ENCODE data around the gene GAS6. TPM values are rescaled to one million over a fixed set of nuclear protein-coding genes. Genes with fewer than 3 reads are reported as not detected.

Gene GAS6
- total RNA-seq, 1 donor from 2014 or later, result 42.9 TPM

DNA sequence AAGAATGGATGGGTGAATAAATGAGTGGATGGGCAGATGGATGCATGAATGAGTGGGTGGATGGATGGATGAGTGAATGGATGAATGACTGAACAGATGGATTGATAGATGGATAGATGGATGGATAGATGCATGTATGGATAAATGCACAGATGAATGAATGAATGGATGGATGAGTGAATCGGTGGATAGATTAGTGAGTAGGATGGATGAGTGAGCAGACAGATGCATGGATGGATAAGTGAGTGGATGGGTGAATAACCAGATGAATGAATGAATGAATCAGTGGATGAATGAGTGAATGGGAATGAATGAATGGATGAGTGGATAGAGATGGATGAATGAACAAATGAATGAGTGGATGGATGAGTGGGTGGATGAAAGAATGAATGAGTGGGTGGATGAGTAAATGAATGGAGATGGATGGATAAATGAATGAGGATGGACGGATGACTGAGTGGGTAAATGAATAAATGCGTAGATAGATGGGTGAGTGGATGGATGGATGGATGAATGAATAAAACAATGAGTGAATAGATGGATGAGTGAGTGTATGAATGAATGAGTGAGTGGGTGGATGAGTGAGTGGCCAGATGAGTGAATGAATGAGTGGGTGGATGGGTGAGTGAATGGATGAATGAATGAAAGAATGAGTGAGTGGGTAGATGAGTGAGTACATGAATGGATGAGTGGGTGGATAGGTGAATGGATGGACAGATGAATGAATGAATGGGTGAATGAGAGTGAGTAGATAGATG is 13.0 kb downstream of the GAS6 start:
- no peak for DNase-seq (ENCODE audit: extremely low spot score, unreplicated experiment)
- H3K9me3 Mint-ChIP-seq, result no peaks in the 10 kb centered on the region
- H3K27me3 Mint-ChIP-seq, result no peaks in the 10 kb centered on the region
- no peaks in the 10 kb centered on the region for H3K36me3 Mint-ChIP-seq
- no peak overlapping the region for H3K4me3 Mint-ChIP-seq
- TF ChIP-seq, protein P1, sequence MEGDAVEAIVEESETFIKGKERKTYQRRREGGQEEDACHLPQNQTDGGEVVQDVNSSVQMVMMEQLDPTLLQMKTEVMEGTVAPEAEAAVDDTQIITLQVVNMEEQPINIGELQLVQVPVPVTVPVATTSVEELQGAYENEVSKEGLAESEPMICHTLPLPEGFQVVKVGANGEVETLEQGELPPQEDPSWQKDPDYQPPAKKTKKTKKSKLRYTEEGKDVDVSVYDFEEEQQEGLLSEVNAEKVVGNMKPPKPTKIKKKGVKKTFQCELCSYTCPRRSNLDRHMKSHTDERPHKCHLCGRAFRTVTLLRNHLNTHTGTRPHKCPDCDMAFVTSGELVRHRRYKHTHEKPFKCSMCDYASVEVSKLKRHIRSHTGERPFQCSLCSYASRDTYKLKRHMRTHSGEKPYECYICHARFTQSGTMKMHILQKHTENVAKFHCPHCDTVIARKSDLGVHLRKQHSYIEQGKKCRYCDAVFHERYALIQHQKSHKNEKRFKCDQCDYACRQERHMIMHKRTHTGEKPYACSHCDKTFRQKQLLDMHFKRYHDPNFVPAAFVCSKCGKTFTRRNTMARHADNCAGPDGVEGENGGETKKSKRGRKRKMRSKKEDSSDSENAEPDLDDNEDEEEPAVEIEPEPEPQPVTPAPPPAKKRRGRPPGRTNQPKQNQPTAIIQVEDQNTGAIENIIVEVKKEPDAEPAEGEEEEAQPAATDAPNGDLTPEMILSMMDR (conservative IDR thresholded peaks at IDR 0.05), result no peak
- H3K27ac Mint-ChIP-seq, result no peak overlapping the region
- H3K4me1 Mint-ChIP-seq (ENCODE audit: unreplicated experiment), result peaks cover 8% of the 10 kb centered on the region

DNA sequence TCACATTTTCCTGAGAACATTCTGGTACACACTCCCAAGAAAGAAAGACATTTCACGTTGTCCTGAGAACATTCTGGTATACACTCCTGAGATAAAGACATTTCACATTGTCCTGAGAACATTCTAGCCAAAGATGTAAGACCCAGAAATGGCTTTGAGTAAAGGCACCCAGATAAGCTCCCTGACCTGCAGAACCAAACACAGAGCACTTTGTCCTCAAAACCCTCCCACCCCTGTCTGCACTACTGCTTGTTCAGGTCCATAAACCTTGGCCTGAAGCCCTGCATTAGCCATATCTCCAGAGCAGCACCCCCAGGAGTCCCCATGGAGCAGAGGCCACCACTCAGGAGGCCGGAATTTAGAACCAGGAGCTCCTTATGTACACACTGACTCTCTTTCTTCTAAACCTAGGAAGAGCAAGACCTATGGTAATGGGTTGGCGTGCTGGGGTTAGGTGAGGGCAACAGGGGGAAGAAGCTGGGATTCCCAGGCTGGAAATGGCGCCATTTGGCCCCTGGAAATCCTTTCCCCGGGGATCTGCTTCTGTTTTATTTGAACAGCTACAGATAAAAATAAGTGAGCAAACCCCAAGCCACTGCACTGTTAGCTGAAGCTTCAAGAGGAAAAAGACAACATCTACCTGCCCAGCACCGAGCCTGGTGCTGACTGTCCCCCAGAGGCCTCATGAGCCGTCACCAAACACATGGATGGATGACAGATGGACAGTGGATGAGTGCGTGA is 13.7 kb downstream of the GAS6 start:
- H3K36me3 Mint-ChIP-seq, result no peaks in the 10 kb centered on the region
- no peak overlapping the region for H3K4me3 Mint-ChIP-seq
- no peaks in the 10 kb centered on the region for H3K27me3 Mint-ChIP-seq
- H3K9me3 Mint-ChIP-seq, result no peaks in the 10 kb centered on the region
- no peak overlapping the region for H3K27ac Mint-ChIP-seq
- H3K4me1 Mint-ChIP-seq (ENCODE audit: unreplicated experiment), result peaks cover 8% of the 10 kb centered on the region
- DNase-seq (ENCODE audit: extremely low spot score, unreplicated experiment), result peak; percentile 29
- TF ChIP-seq, protein P1 (conservative IDR thresholded peaks at IDR 0.05), result no peak

DNA sequence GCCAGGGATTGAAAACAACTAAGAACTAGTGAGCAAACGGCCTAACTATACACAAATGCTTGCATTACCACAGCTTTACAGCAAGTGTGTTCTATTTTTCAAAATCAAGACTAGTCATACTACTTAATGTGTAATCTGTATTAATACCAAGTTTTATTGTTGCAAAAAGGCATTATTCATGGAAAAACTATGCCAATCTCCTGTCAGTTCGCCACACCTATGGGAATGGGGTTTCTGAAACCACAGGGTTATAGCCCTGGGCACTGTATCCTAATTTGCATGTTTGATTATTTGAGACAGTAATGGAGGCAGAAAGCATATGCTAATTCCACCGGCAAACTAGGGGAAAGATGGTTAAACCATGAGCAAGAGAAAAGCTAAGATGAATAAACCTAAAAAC is 14.3 kb downstream of the GAS6 start:
- H3K4me3 Mint-ChIP-seq, result no peak overlapping the region
- H3K9me3 Mint-ChIP-seq, result no peaks in the 10 kb centered on the region
- no peaks in the 10 kb centered on the region for H3K27me3 Mint-ChIP-seq
- no peaks in the 10 kb centered on the region for H3K36me3 Mint-ChIP-seq
- TF ChIP-seq, protein P1 (conservative IDR thresholded peaks at IDR 0.05), result no peak
- H3K4me1 Mint-ChIP-seq (ENCODE audit: unreplicated experiment), result peaks cover 11% of the 10 kb centered on the region
- no peak overlapping the region for H3K27ac Mint-ChIP-seq
- DNase-seq (ENCODE audit: extremely low spot score, unreplicated experiment), result no peak

DNA sequence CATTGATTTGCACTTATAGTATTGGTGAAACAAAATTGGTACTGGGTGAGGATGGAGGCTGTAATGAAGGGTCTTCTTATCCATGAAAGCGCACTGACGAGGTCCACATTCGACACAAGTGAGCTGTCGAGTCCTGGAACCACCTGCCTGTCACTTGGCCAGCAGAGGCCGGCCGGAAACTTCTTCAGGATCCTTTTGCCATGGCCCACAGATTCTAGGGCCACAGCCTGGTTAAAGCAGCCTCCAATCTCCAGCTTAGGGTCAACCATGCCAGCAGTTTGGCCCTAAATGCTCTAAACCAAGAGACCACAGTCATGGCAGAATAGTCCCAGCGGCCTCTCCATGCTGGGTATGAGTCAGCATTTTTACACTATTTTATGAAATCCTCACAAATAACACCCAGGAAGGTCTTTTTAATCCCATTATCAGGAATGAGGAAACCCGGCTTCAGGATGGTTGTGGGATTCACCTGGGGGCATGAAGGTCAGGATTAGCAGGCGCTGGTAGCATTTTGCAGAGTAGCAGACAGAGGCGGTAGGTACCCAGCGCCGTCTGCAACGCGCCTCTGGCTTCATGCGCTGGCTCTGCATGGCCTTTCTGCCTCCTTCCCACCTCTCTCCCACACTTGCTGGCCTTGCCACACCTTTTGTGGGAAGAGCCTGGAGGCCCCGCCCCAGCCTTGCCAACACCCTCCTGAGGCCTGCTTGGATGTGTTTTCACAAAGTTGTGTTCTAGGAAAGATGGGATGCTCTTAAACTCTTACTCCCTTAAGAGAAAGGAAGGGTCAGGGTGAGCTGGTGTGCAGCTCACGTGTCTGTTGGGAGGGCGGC is 15.2 kb downstream of the GAS6 start:
- no peaks in the 10 kb centered on the region for H3K36me3 Mint-ChIP-seq
- H3K9me3 Mint-ChIP-seq, result no peaks in the 10 kb centered on the region
- peaks cover 13% of the 10 kb centered on the region for H3K4me1 Mint-ChIP-seq (ENCODE audit: unreplicated experiment)
- peak; percentile 31 for DNase-seq (ENCODE audit: extremely low spot score, unreplicated experiment)
- H3K4me3 Mint-ChIP-seq, result no peak overlapping the region
- H3K27me3 Mint-ChIP-seq, result no peaks in the 10 kb centered on the region
- TF ChIP-seq, protein P1 (conservative IDR thresholded peaks at IDR 0.05), result no peak
- H3K27ac Mint-ChIP-seq, result no peak overlapping the region

DNA sequence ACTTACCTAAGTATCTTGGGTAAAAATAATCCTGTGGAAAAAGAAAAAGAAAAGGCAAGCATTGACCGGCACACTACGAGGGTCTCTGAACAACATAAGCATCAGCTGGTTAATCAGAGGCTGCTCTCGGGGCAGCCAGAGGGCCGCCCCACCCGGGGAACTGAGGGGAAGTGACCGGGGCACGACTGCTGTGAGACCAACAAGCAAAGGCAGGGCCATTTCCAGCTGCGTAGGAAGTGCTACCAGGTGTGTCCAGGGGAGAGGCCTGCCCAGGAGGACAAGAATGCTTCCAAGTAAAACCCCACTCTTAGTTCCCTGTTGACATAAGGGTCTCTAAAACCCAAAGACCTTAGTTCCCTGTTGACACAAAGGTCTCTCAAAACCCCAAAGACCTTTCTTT is 15.9 kb downstream of the GAS6 start:
- Mint-ChIP-seq H3K4me3 (no peak overlapping the region), H3K36me3 (no peaks in the 10 kb centered on the region), H3K27ac (no peak overlapping the region), H3K9me3 (no peaks in the 10 kb centered on the region), H3K4me1 (ENCODE audit: unreplicated experiment) (peaks cover 7% of the 10 kb centered on the region), H3K27me3 (no peaks in the 10 kb centered on the region)
- TF ChIP-seq, protein P1 (conservative IDR thresholded peaks at IDR 0.05), result no peak
- DNase-seq (ENCODE audit: extremely low spot score, unreplicated experiment), result peak; percentile 59

Data from type B pancreatic cell (in vitro differentiated cells).